ENCODE results near the gene MED25. TPM values are rescaled to one million over a fixed set of nuclear protein-coding genes. Genes with fewer than 3 reads are reported as not detected.

MED25 gene
- total RNA-seq, 1 experiment from 2014 or later, result 99.6 TPM

DNA sequence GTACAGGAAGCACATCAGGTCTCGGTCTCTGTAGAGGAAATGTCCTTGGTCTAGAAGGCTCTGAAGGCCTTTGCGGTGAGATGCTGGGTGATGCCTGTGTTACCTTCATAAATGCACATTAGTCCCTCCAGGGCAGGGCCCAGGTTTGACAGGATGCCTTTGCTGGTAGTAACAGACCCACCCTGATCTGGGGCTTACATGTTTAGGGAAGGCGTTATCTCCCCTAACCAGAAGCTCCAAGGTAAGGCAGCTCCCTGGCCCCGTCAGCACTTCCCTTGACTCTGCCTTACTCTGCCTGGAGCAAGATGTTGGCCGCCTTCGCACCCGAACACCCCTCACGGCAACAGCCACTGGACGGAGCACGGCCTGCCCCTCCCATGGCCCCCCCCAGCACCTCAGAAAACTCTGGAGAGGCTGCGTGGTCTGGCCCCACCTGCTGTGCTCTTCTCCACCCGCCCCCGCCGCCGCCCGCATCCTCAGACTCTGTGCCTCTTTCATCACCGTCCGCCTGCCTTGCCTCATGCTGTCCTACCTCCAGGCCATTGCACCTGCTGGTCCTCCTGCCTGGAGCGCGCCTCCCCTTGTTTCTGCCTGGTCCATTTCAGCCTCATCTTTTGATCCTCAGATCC, 42.2 kb upstream of the MED25 start:
- ChIA-PET POLR2A (ENCODE audit: unreplicated experiment) (no interaction called here), CTCF (no interaction called here)
- BruUV-seq (replicated peaks), result no TSS peak
- Histone ChIP-seq H3K79me2 (ENCODE audit: low read depth) (no peaks in the 10 kb centered on the region), H3F3A (ENCODE audit: insufficient read depth, low read depth) (peaks cover 8% of the 10 kb centered on the region; the same call in 1 of the 2 replicates), H3K9me3 (ENCODE audit: insufficient read depth, low read depth) (no peaks in the 10 kb centered on the region), H2AFZ (no peak overlapping the region), H3K4me3 (no peak overlapping the region), H3K36me3 (ENCODE audit: low read depth) (no peaks in the 10 kb centered on the region), H3K27ac (no peak overlapping the region), H3K9me2 (ENCODE audit: insufficient read depth) (no peaks in the 10 kb centered on the region), H3K4me1 (replicated peaks; ENCODE audit: insufficient read depth) (no peaks in the 10 kb centered on the region), H3K27me3 (ENCODE audit: insufficient read depth, low read depth) (no peaks in the 10 kb centered on the region), H4K20me1 (ENCODE audit: insufficient read depth) (peaks cover 18% of the 10 kb centered on the region), H3K4me2 (no peak overlapping the region)
- DNase-seq, result no peak
- intact Hi-C loops (cut with micrococcal nuclease; ENCODE audit: unreplicated experiment), result no loop called here
- TF ChIP-seq, protein P1, sequence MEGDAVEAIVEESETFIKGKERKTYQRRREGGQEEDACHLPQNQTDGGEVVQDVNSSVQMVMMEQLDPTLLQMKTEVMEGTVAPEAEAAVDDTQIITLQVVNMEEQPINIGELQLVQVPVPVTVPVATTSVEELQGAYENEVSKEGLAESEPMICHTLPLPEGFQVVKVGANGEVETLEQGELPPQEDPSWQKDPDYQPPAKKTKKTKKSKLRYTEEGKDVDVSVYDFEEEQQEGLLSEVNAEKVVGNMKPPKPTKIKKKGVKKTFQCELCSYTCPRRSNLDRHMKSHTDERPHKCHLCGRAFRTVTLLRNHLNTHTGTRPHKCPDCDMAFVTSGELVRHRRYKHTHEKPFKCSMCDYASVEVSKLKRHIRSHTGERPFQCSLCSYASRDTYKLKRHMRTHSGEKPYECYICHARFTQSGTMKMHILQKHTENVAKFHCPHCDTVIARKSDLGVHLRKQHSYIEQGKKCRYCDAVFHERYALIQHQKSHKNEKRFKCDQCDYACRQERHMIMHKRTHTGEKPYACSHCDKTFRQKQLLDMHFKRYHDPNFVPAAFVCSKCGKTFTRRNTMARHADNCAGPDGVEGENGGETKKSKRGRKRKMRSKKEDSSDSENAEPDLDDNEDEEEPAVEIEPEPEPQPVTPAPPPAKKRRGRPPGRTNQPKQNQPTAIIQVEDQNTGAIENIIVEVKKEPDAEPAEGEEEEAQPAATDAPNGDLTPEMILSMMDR (conservative IDR thresholded peaks at IDR 0.05), result no peak
- TF ChIP-seq EZH2 (IDR thresholded peaks at IDR 0.05; ENCODE audit: low read depth), result no peak

GRCh38 chr19:49776371-49776764, 41.7 kb upstream of the MED25 start:
- no peak overlapping the region for H3K4me3 ChIP-seq
- H4K20me1 ChIP-seq (ENCODE audit: insufficient read depth), result peaks cover 18% of the 10 kb centered on the region
- CTCF ChIA-PET, result no interaction called here
- TF ChIP-seq, protein P1 (conservative IDR thresholded peaks at IDR 0.05), result no peak
- no peak for TF ChIP-seq EZH2 (IDR thresholded peaks at IDR 0.05; ENCODE audit: low read depth)
- H3F3A ChIP-seq (ENCODE audit: insufficient read depth, low read depth), result peaks cover 8% of the 10 kb centered on the region; the same call in 1 of the 2 replicates
- intact Hi-C loops (cut with micrococcal nuclease; ENCODE audit: unreplicated experiment), result no loop called here
- no peak overlapping the region for H3K4me2 ChIP-seq
- no TSS peak for BruUV-seq (replicated peaks)
- no peak overlapping the region for H3K27ac ChIP-seq
- no peaks in the 10 kb centered on the region for H3K79me2 ChIP-seq (ENCODE audit: low read depth)
- no peaks in the 10 kb centered on the region for H3K9me3 ChIP-seq (ENCODE audit: insufficient read depth, low read depth)
- no peaks in the 10 kb centered on the region for H3K4me1 ChIP-seq (replicated peaks; ENCODE audit: insufficient read depth)
- DNase-seq, result no peak
- H3K36me3 ChIP-seq (ENCODE audit: low read depth), result no peaks in the 10 kb centered on the region
- no peak overlapping the region for H2AFZ ChIP-seq
- no peaks in the 10 kb centered on the region for H3K9me2 ChIP-seq (ENCODE audit: insufficient read depth)
- H3K27me3 ChIP-seq (ENCODE audit: insufficient read depth, low read depth), result no peaks in the 10 kb centered on the region
- POLR2A ChIA-PET (ENCODE audit: unreplicated experiment), result interaction anchor here (0.5 to 0.7 kb wide), 2 partner anchors 20 to 59 kb away, joined by 3 to 4 read pairs; no protein-coding TSS in a partner anchor

DNA sequence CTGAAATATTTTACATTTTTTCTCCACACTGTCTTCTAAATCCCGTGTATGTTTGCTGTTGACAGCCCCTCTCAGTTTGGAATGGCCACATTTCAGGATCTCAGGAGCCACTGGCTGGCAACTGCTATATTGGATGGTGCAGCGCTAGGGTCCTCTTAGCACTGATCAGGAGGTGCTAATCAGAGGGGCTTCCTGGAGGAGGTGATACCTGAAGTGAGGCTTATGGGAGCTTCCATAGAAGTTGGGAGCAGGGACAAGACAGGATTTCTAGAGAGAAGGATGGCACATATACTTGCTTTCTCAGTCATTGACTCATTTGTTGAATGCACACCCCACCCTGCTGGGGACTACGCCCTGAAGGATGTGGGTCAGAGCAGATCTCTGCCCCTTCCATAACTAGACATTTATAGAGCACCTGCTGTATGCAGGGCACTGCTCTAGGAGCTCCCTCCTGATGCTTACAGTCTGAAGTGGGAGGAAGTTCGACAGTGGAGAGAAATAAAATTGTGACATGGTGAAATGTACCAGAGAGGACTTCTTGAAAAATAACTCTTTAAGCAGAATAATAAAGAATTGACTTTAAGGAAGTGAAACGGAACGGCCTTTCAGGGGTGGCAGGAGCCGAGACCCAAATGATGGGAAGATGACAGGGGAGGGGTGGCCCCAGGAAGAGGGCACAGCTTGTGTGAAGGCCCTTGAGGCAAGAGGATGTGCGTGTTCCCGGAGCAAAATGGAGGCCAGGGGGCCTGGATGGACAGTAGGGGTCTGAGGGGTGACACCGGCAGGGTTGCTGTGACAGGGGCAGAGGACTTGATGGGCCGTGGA, 38.1 kb upstream of the MED25 start:
- Histone ChIP-seq H3K4me3 (no peak overlapping the region), H3K27ac (no peak overlapping the region), H3K27me3 (ENCODE audit: insufficient read depth, low read depth) (no peaks in the 10 kb centered on the region), H3K9me2 (ENCODE audit: insufficient read depth) (no peaks in the 10 kb centered on the region), H3F3A (ENCODE audit: insufficient read depth, low read depth) (peaks cover 8% of the 10 kb centered on the region; the same call in 1 of the 2 replicates), H3K36me3 (ENCODE audit: low read depth) (peaks cover 4% of the 10 kb centered on the region; the same call in 1 of the 2 replicates), H3K4me2 (no peak overlapping the region), H3K79me2 (ENCODE audit: low read depth) (no peaks in the 10 kb centered on the region), H4K20me1 (ENCODE audit: insufficient read depth) (peaks cover 9% of the 10 kb centered on the region), H3K9me3 (ENCODE audit: insufficient read depth, low read depth) (no peaks in the 10 kb centered on the region), H2AFZ (no peak overlapping the region), H3K4me1 (replicated peaks; ENCODE audit: insufficient read depth) (no peaks in the 10 kb centered on the region)
- DNase-seq, result no peak
- CTCF ChIA-PET, result no interaction called here
- no TSS peak for BruUV-seq (replicated peaks)
- intact Hi-C loops (cut with micrococcal nuclease; ENCODE audit: unreplicated experiment), result no loop called here
- TF ChIP-seq, protein P1 (conservative IDR thresholded peaks at IDR 0.05), result no peak
- TF ChIP-seq EZH2 (IDR thresholded peaks at IDR 0.05; ENCODE audit: low read depth), result no peak
- POLR2A ChIA-PET (ENCODE audit: unreplicated experiment), result no interaction called here
